ENCODE data around the gene UBASH3B.

The UBASH3B gene

GRCh38 chr11:122715548-122716440 is 60.3 kb downstream of the UBASH3B start:
- TF ChIP-seq, protein P1, sequence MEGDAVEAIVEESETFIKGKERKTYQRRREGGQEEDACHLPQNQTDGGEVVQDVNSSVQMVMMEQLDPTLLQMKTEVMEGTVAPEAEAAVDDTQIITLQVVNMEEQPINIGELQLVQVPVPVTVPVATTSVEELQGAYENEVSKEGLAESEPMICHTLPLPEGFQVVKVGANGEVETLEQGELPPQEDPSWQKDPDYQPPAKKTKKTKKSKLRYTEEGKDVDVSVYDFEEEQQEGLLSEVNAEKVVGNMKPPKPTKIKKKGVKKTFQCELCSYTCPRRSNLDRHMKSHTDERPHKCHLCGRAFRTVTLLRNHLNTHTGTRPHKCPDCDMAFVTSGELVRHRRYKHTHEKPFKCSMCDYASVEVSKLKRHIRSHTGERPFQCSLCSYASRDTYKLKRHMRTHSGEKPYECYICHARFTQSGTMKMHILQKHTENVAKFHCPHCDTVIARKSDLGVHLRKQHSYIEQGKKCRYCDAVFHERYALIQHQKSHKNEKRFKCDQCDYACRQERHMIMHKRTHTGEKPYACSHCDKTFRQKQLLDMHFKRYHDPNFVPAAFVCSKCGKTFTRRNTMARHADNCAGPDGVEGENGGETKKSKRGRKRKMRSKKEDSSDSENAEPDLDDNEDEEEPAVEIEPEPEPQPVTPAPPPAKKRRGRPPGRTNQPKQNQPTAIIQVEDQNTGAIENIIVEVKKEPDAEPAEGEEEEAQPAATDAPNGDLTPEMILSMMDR (IDR thresholded peaks at IDR 0.05; ENCODE audit: low read depth, low read length) = no peak
- no peak for DNase-seq (ENCODE audit: extremely low read depth, low read depth)

DNA sequence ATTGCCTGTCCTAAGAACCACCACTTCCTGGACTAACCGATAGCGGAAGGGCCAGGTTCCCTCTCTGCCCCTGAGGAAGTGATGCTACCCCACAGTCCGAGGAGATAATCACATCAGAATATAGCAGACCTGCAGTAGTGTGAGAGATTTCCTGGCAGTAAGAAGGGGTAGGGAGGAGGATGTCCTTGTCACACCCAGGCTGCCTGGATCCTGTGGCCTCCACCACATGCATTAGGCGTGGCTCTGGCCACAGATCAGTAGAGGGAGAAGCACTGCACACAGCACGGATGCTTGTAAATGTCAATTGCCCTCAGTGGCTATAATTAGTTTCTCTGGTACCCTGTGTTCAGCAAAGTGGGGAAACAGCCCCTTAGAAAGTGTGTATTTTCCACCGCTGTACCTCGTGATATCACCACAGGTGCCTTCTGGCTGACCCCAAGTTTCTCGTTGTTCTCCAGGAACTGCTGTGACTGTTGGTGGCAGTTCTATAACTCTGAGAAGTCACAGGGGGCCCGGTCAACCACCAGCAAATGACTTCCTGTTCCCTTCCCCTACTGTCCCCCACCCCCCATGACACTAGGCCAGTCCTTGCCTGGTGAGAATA is 61.8 kb downstream of the UBASH3B start:
- no peak for DNase-seq (ENCODE audit: extremely low read depth, low read depth)
- TF ChIP-seq, protein P1 (IDR thresholded peaks at IDR 0.05; ENCODE audit: low read depth, low read length) = no peak

GRCh38 chr11:122720107-122720881 is 64.8 kb downstream of the UBASH3B start:
- TF ChIP-seq, protein P1 (IDR thresholded peaks at IDR 0.05; ENCODE audit: low read depth, low read length) = no peak
- DNase-seq (ENCODE audit: extremely low read depth, low read depth) = no peak

GRCh38 chr11:122721201-122721963 is 65.9 kb downstream of the UBASH3B start:
- no peak for DNase-seq (ENCODE audit: extremely low read depth, low read depth)
- TF ChIP-seq, protein P1 (IDR thresholded peaks at IDR 0.05; ENCODE audit: low read depth, low read length) = no peak

- no peak for DNase-seq (ENCODE audit: extremely low read depth, low read depth)
- TF ChIP-seq, protein P1 (IDR thresholded peaks at IDR 0.05; ENCODE audit: low read depth, low read length) = no peak
Measured at GRCh38 chr11:122721964-122722266, 66.4 kb downstream of the UBASH3B start.

GRCh38 chr11:122723106-122723505 is 67.6 kb downstream of the UBASH3B start:
- DNase-seq (ENCODE audit: extremely low read depth, low read depth) = no peak
- TF ChIP-seq, protein P1 (IDR thresholded peaks at IDR 0.05; ENCODE audit: low read depth, low read length) = no peak
